HEK293 (cell line): ENCODE results near the gene GPI.

ENCODE experiments used
- CTCF ChIA-PET: fragments of 350-600 bp; formaldehyde crosslinking; extraction: SDS; loops from one replicate; lab custom pipeline; 2021; ENCODE audit warnings: antibody characterized with exemption; lab: Yijun Ruan, JAX
- POLR2A ChIA-PET: fragments of 300-600 bp; formaldehyde crosslinking; extraction: SDS; loops from one replicate; lab custom pipeline; 2020; ENCODE audit warnings: antibody characterized with exemption, inconsistent platforms; lab: Yijun Ruan, JAX
- H3K27ac ChIP-seq: fragments of 200-500 bp; sonication (Bioruptor generic); 2 replicates; pipeline ENCODE4 v1.5.1; 2014; ENCODE audit warnings: low read depth, low read length, control low read depth, inconsistent platforms; ENCODE audit errors: extremely low read depth
- H3K36me3 ChIP-seq, 2 experiments: fragments of 200-500 bp in 1 of 2; sonication (Bioruptor generic) in 1 of 2; 1 replicate in 1 of 2; 2 replicates in 1 of 2; pipeline ENCODE4 v1.5.1; 2014 to 2017; ENCODE audit warnings: inconsistent platforms in 2 of 2, low read length in 2 of 2; ENCODE audit not compliant: control insufficient read depth in 2 of 2, insufficient read depth in 1 of 2
- H3K4me1 ChIP-seq: fragments of 200-500 bp; sonication (Bioruptor generic); 2 replicates; pipeline ENCODE4 v1.5.1; 2014; ENCODE audit warnings: mild to moderate bottlenecking, low read length, inconsistent platforms; ENCODE audit not compliant: control insufficient read depth, insufficient read depth
- H3K4me3 ChIP-seq: 2 replicates; pipeline ENCODE4 v1.5.1; 2011; ENCODE audit warnings: low read depth, mild to moderate bottlenecking, control low read depth, low read length, moderate library complexity
- H3K9me3 ChIP-seq: fragments of 200-500 bp; sonication (Bioruptor generic); 2 replicates; pipeline ENCODE4 v1.5.1; 2014; ENCODE audit warnings: low read depth, low read length, inconsistent platforms; ENCODE audit not compliant: control insufficient read depth, insufficient read depth
- ATF2 ChIP-seq: fragments of 450-650 bp; formaldehyde crosslinking; IDR thresholded peaks from 2 replicates; pipeline ENCODE4 v1.5.1; 2016; ENCODE audit warnings: missing biosample characterization, missing genetic modification characterization, low read depth
- BCL11A ChIP-seq: fragments of 450-650 bp; formaldehyde crosslinking; IDR thresholded peaks from 2 replicates; pipeline ENCODE4 v1.5.1; 2016; ENCODE audit warnings: low read depth, missing biosample characterization, missing genetic modification characterization
- GLI4 ChIP-seq: fragments of 450-650 bp; formaldehyde crosslinking; IDR thresholded peaks from 2 replicates; pipeline ENCODE4 v1.5.1; 2016; ENCODE audit warnings: missing biosample characterization, missing genetic modification characterization
- KLF8 ChIP-seq: fragments of 450-650 bp; formaldehyde crosslinking; IDR thresholded peaks from 2 replicates; pipeline ENCODE4 v1.5.1; 2016; ENCODE audit warnings: missing biosample characterization, missing genetic modification characterization
- PRDM1 ChIP-seq: fragments of 450-650 bp; formaldehyde crosslinking; IDR thresholded peaks from 2 replicates; pipeline ENCODE4; 2016; ENCODE audit warnings: missing biosample characterization, missing genetic modification characterization
- PRDM10 ChIP-seq: fragments of 450-650 bp; formaldehyde crosslinking; IDR thresholded peaks from 2 replicates; pipeline ENCODE4 v1.5.1; 2016; ENCODE audit warnings: missing biosample characterization, missing genetic modification characterization
- ZBTB8A ChIP-seq: fragments of 450-650 bp; formaldehyde crosslinking; IDR thresholded peaks from 2 replicates; pipeline ENCODE4 v1.5.1; 2016; ENCODE audit warnings: missing biosample characterization, missing genetic modification characterization
- ZNF112 ChIP-seq: fragments of 450-650 bp; formaldehyde crosslinking; IDR thresholded peaks from 2 replicates; pipeline ENCODE4 v1.5.0; 2017; ENCODE audit warnings: missing biosample characterization, missing genetic modification characterization
- ZNF2 ChIP-seq: fragments of 450-650 bp; formaldehyde crosslinking; IDR thresholded peaks from 2 replicates; pipeline ENCODE4 v1.5.1; 2016; ENCODE audit warnings: missing biosample characterization, missing genetic modification characterization
- ZNF202 ChIP-seq: fragments of 450-650 bp; formaldehyde crosslinking; IDR thresholded peaks from 2 replicates; pipeline ENCODE4 v1.5.1; 2016; ENCODE audit warnings: missing biosample characterization, missing genetic modification characterization, borderline replicate concordance
- ZNF214 ChIP-seq: fragments of 450-650 bp; formaldehyde crosslinking; IDR thresholded peaks from 2 replicates; pipeline ENCODE4 v1.5.1; 2017; ENCODE audit warnings: missing biosample characterization, mild to moderate bottlenecking, missing genetic modification characterization, borderline replicate concordance
- ZNF223 ChIP-seq: fragments of 450-650 bp; formaldehyde crosslinking; IDR thresholded peaks from 2 replicates; pipeline ENCODE4 v1.5.1; 2016; ENCODE audit warnings: missing biosample characterization, missing genetic modification characterization
- ZNF23 ChIP-seq: fragments of 450-650 bp; formaldehyde crosslinking; IDR thresholded peaks from 2 replicates; pipeline ENCODE4 v1.5.1; 2016; ENCODE audit warnings: missing biosample characterization, missing genetic modification characterization, borderline replicate concordance
- ZNF248 ChIP-seq: fragments of 450-650 bp; formaldehyde crosslinking; IDR thresholded peaks from 2 replicates; pipeline ENCODE4 v1.5.1; 2017; ENCODE audit warnings: missing biosample characterization, missing genetic modification characterization
- ZNF274 ChIP-seq, 2 experiments: fragments of 200-500 bp in 1 of 2; fragments of 450-650 bp in 1 of 2; sonication (Bioruptor generic) in 1 of 2; formaldehyde crosslinking in 1 of 2; IDR thresholded peaks; 2 replicates each; pipeline versions ENCODE4 v1.5.1 to v1.6.1; 2014 to 2016; ENCODE audit warnings: borderline replicate concordance in 1 of 2, inconsistent platforms in 1 of 2, low read length in 1 of 2, missing biosample characterization in 1 of 2, missing genetic modification characterization in 1 of 2
- ZNF488 ChIP-seq: fragments of 450-650 bp; formaldehyde crosslinking; IDR thresholded peaks from 2 replicates; pipeline ENCODE4 v1.5.1; 2016; ENCODE audit warnings: missing biosample characterization, missing genetic modification characterization
- ZNF560 ChIP-seq: fragments of 450-650 bp; formaldehyde crosslinking; IDR thresholded peaks from 2 replicates; pipeline ENCODE4 v1.5.1; 2017; ENCODE audit warnings: missing biosample characterization, missing genetic modification characterization, borderline replicate concordance
- ZNF596 ChIP-seq: fragments of 450-650 bp; IDR thresholded peaks from 2 replicates; pipeline ENCODE4 v1.5.0; 2018; ENCODE audit warnings: missing biosample characterization, mild to moderate bottlenecking, missing genetic modification characterization, moderate library complexity
- ZNF610 ChIP-seq: fragments of 450-650 bp; formaldehyde crosslinking; IDR thresholded peaks from 2 replicates; pipeline ENCODE4 v1.5.1; 2016; ENCODE audit warnings: missing biosample characterization, missing genetic modification characterization, borderline replicate concordance
- ZNF660 ChIP-seq: fragments of 450-650 bp; IDR thresholded peaks from 2 replicates; pipeline ENCODE4 v1.5.1; 2018; ENCODE audit warnings: missing biosample characterization, mild to moderate bottlenecking, missing genetic modification characterization
- ZNF670 ChIP-seq: fragments of 450-650 bp; formaldehyde crosslinking; IDR thresholded peaks from 2 replicates; pipeline ENCODE4 v1.5.1; 2016; ENCODE audit warnings: missing biosample characterization, missing genetic modification characterization, low read depth
- TF ChIP-seq, protein P1 (sequence below): fragments of 450-650 bp; IDR thresholded peaks from 2 replicates; pipeline ENCODE4 v1.5.1; 2018; ENCODE audit warnings: missing biosample characterization, mild to moderate bottlenecking, missing genetic modification characterization

GPI gene

DNA sequence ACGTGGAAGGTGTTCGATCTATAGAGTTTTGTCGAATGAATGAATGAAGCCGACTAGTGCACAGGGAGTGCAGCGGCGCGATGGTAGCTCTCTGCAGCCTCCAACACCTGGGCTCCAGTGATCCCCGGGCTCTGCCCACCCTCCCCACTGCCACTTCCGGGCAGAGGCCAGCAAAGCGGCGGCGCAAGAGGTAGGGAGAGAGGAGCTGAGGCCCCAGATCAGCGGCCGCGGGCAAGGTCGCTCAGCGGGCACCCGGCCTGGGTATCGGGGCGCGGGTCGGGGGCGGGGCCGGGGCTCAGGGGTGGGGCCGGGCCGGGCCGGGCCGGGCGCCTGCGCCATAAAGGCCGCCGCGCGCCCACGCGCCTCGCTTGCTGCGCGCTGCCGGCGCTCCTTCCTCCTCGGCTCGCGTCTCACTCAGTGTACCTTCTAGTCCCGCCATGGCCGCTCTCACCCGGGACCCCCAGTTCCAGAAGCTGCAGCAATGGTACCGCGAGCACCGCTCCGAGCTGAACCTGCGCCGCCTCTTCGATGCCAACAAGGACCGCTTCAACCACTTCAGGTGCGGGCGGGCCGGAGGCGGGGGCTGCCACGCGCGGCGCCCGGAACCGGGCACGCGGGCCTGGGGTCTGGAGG, at the start of gene GPI (continued):
- TF ChIP-seq KLF8 (tag by site-specific recombination) = peak; percentile 54; the same call in 1 of the 2 replicates
- no peak for TF ChIP-seq ZNF214 (tag by site-specific recombination)
- TF ChIP-seq ZNF202 (tag by site-specific recombination) = no peak
- TF ChIP-seq PRDM10 (tag by site-specific recombination) = peak; percentile 37; the same call in 1 of the 2 replicates
- no peak for TF ChIP-seq ZNF274 (IDR thresholded peaks at IDR 0.05; ENCODE audit: low read length)
- TF ChIP-seq ZNF274 (tag by site-specific recombination; IDR thresholded peaks at IDR 0.05; ENCODE audit: borderline replicate concordance) = no peak
- no peak for TF ChIP-seq ZNF560
- TF ChIP-seq ZNF112 (tag by site-specific recombination) = no peak
- TF ChIP-seq ZNF248 = no peak
- no peak for TF ChIP-seq ZNF488 (tag by site-specific recombination)
- no peak for TF ChIP-seq ZNF2 (tag by site-specific recombination)
- peak; percentile 70; the same call in 1 of the 2 replicates for TF ChIP-seq ZNF660
- peak; percentile 92 for TF ChIP-seq ZBTB8A (tag by site-specific recombination)
- no peak for TF ChIP-seq ZNF670 (tag by site-specific recombination)
- TF ChIP-seq ZNF23 = no peak
- peak; percentile 4; the same call in 1 of the 2 replicates for TF ChIP-seq ZNF596 (tag by site-specific recombination)
- TF ChIP-seq BCL11A (tag by site-specific recombination) = no peak
- no peak for TF ChIP-seq ZNF223
- no peak for TF ChIP-seq ATF2 (tag by site-specific recombination)
- no peak for TF ChIP-seq GLI4
- TF ChIP-seq, all 188 proteins: peak for 28

GRCh38 chr19:34316247-34316646, 48.7 kb upstream of the GPI start:
- ChIA-PET CTCF (interaction anchor here (0.7 to 3.1 kb wide), 5 partner anchors 11 to 110 kb away, joined by 3 to 21 read pairs (median 4); no protein-coding TSS in a partner anchor), POLR2A (interaction anchor here (0.7 to 1.3 kb wide), 4 partner anchors 15 to 83 kb away, joined by 3 to 5 read pairs (median 4); no protein-coding TSS in a partner anchor)
- TF ChIP-seq ZNF610 (tag by site-specific recombination) (no peak), PRDM1 (peak; percentile 96)
- TF ChIP-seq, protein P1, sequence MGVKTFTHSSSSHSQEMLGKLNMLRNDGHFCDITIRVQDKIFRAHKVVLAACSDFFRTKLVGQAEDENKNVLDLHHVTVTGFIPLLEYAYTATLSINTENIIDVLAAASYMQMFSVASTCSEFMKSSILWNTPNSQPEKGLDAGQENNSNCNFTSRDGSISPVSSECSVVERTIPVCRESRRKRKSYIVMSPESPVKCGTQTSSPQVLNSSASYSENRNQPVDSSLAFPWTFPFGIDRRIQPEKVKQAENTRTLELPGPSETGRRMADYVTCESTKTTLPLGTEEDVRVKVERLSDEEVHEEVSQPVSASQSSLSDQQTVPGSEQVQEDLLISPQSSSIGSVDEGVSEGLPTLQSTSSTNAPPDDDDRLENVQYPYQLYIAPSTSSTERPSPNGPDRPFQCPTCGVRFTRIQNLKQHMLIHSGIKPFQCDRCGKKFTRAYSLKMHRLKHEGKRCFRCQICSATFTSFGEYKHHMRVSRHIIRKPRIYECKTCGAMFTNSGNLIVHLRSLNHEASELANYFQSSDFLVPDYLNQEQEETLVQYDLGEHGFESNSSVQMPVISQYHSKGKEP (tag by site-specific recombination) = no peak

More at GRCh38 chr19:34316247-34316646, 48.7 kb upstream of the GPI start:
- Histone ChIP-seq H3K36me3 (peaks cover 8 to 23% of the 10 kb centered on the region in 2 experiments), H3K4me1 (peaks cover 30% of the 10 kb centered on the region), H3K27ac (no peak overlapping the region), H3K9me3 (no peaks in the 10 kb centered on the region), H3K4me3 (no peak overlapping the region)
